GM12864 (cell line): Measurements from ENCODE around the gene KRTAP5-4.
"Not testable (repeated sequence)": the region's sequence is repeated elsewhere in the genome, so short reads cannot be mapped to it uniquely, and the experiment has no call there.

ENCODE experiments used
- DNase-seq: peaks from one replicate; pipeline ENCODE4 v3.0.0-alpha.2; 2011; ENCODE audit warnings: low read depth
- H3K4me3 ChIP-seq: 2 replicates; pipeline ENCODE4 v1.5.1; 2011; ENCODE audit warnings: mild to moderate bottlenecking, low read depth, low read length, control low read depth
- TF ChIP-seq, protein P1 (sequence below): IDR thresholded peaks from 2 replicates; pipeline ENCODE4 v1.5.1; 2011; ENCODE audit warnings: low read depth, mild to moderate bottlenecking, moderate library complexity, low read length, control low read depth, inconsistent platforms; ENCODE audit errors: missing control alignments

KRTAP5-4 gene, protein sequence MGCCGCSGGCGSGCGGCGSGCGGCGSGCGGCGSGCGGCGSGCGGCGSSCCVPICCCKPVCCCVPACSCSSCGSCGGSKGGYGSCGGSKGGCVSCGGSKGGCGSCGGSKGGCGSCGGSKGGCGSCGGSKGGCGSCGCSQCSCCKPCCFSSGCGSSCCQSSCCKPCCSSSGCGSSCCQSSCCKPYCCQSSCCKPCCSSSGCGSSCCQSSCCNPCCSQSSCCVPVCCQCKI

DNA sequence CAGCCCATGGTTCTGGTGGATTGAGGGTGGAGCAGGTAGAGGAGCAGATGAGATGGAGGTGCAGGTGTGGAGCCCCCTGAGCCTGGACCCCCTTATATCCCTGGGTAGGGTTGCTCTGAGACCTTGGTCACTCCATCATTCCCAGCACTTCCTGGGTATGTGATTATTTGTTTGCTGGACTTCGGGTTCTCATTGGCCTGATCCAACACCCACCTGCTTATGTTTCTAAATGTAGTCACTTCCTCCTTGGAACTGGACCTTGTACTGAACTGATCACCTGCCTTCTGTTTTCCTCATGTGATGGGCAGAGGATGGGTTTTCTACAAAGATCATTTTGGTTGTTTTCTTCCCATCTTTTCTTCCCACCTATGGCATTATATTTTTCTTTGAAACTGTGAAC lies at the start of gene KRTAP5-4:
Gene KRTAP5-4, minus strand, starts transcription at position 53 of the 400 bp plus-strand sequence. Its CDS starts 45 bp downstream, at position 8.
- no peak within 1 kb of the TSS for H3K4me3 ChIP-seq
- no peak for DNase-seq
- TF ChIP-seq, protein P1, sequence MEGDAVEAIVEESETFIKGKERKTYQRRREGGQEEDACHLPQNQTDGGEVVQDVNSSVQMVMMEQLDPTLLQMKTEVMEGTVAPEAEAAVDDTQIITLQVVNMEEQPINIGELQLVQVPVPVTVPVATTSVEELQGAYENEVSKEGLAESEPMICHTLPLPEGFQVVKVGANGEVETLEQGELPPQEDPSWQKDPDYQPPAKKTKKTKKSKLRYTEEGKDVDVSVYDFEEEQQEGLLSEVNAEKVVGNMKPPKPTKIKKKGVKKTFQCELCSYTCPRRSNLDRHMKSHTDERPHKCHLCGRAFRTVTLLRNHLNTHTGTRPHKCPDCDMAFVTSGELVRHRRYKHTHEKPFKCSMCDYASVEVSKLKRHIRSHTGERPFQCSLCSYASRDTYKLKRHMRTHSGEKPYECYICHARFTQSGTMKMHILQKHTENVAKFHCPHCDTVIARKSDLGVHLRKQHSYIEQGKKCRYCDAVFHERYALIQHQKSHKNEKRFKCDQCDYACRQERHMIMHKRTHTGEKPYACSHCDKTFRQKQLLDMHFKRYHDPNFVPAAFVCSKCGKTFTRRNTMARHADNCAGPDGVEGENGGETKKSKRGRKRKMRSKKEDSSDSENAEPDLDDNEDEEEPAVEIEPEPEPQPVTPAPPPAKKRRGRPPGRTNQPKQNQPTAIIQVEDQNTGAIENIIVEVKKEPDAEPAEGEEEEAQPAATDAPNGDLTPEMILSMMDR: no peak

DNA sequence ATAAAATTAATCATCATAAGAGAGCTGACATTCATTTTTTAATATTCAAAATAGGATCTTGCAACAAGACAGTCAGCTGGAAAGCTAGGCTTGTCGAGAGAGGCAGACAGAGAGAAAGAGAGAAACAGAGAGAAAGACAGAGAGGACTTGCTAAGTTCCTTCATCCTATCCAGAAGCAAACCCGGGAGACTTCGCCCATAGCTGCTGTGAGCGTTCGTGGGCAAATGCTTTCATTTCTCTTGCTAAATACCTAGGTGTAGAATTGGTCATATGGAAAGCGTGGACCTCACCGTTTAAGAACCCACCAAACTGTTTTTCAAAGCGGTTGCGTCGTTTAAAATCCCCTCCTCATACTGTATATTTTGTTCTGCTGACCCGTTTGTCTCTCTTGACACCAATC lies 49.7 kb upstream of the KRTAP5-4 start:
- H3K4me3 ChIP-seq: no peak overlapping the region
- DNase-seq: no peak
- TF ChIP-seq, protein P1: no peak

DNA sequence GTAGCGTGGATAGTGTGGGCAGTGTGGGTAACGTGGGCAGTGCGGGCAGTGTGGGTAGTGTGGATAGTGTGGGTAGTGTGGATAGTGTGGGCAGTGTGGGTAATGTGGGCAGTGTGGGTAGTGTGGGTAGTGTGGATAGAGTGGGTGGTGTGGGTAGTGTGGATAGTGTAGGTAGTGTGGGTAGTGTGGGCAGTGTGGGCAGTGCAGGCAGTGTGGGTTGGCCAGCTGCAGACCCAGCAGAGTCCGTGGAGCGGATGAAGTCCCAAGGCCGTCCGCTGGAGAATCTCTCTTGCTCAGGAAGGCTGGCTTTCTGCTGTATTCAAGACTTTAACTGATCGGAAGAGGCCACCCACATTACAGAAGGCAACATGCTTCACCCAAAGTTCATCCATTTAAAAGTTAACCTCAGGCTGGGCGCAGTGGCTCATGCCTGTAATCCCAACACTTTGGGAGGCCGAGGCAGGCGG lies 49.0 kb upstream of the KRTAP5-4 start:
- DNase-seq: no peak
- TF ChIP-seq, protein P1: no peak

DNA sequence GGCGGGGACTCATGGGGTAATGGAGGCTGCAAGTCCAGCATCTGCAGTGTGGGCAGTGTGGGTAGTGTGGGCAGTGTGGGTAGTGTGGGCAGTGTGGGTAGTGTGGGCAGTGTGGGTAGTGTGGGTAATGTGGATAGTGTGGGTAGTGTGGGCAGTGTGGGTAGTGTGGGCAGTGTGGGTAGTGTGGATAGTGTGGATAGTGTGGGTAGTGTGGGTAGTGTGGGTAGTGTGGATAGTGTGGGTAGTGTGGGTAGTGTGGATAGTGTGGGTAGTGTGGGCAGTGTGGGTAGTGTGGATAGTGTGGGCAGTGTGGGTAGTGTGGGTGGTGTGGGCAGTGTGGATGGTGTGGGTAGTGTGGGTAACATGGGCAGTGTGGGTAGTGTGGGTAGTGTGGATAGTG lies 48.5 kb upstream of the KRTAP5-4 start:
- not testable (repeated sequence) for H3K4me3 ChIP-seq, DNase-seq

More for the DNA sequence above, 49.0 kb upstream of the KRTAP5-4 start:
- H3K4me3 ChIP-seq: no peak overlapping the region

DNA sequence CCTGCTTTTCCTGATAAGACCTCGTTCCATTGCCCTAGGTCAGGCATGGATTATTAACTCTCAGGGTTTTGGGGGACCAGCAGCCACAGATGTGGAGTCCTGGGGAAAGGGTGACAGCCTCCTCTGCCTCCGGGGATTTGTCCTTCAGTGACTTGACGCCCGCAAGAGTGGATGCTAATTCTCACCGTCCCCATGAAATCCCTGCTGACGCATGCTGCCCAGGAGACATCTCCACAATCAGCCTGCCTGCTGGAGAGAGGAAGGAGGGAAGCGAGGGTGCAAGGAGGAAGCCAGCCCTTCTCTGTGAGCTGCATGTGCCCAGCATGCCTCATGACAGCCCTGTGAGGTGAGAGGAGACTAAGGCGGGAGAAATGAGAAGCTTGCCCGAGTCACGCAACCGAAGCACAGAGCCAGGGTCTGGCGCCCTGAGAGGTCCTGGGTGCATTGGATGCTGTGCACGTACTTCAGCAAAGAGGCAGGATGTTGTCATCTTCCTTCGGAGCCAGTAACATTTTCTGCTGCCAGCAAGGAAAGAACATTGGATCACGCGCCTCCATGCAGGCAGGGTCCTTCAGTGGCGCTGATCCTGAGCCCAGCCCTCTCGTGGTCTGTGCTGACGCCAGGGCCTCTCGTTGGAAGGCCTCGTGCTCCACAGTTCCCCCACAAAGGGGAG lies 47.7 kb upstream of the KRTAP5-4 start:
- H3K4me3 ChIP-seq: no peak overlapping the region
- DNase-seq: no peak
- TF ChIP-seq, protein P1: no peak

DNA sequence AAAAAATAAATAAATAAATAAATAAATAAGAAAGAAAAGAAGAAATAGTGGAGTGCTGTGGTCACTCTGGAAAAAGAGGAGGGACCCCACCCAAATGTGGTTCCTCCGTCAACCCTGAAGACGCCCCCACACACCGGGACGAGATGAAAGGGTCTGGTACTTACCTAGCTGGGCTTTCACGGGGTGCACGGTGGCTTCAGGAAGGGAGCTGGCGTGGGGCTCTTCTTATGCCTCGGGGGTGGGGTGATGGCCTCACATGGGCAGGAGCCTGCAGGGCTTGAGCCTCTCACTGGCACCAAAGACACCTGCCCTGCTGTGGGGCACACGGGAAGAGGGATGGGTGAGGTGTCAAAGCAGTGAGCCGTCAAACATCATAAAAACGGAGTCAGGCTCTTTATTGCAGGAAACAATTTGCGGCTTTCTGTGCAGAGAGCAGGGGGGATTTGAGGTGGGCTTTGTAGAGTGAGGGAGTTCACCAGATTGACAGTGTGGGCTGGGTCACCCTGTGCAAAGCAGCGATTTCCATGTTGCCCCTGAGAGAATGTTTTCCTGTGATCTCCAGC lies 47.1 kb upstream of the KRTAP5-4 start:
- H3K4me3 ChIP-seq: no peak overlapping the region
- DNase-seq: no peak
- TF ChIP-seq, protein P1: no peak

DNA sequence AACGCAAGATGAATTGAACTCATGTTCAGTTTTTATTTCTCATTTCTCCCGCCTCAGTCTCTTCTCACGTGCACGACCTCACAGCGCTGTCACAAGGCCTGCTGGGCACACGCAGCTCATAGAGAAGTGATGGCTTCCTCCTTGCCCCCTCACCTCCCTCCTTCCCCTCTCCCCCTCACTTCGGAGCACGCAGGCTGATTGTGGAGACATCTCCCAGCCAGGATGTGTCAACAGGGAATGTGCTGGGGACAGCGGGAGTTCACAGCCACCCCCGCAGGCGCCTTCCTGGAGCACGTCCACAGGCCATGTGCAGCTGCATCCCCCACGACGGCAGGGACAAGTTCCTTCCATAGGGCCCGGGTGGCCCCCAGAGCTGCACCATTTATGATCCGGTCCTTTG lies 46.0 kb upstream of the KRTAP5-4 start:
- TF ChIP-seq, protein P1: no peak
- no peak overlapping the region for H3K4me3 ChIP-seq
- no peak for DNase-seq
